Measurements from ENCODE around the gene SLC39A12.

SLC39A12 gene

DNA sequence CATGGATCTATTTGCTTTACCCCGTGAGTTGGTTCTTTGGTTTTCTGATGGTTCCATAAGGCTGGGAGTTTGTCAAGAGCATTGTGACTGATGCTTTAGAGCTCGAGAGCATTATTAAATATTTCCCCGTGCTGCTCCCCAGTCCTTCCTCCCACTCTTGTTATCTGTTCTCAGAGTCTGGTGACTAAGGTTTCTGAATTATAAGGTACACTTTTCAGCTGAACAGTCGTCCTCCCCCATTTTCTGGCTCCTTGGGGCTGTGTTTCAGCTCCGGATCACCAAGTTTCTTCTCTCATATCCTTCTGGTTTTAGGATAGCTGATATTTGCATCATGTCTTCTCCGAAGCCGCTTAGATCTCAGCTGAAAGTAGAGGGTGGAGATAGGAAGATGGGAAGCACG lies 130.7 kb downstream of the SLC39A12 start:
- TF ChIP-seq, protein P1, sequence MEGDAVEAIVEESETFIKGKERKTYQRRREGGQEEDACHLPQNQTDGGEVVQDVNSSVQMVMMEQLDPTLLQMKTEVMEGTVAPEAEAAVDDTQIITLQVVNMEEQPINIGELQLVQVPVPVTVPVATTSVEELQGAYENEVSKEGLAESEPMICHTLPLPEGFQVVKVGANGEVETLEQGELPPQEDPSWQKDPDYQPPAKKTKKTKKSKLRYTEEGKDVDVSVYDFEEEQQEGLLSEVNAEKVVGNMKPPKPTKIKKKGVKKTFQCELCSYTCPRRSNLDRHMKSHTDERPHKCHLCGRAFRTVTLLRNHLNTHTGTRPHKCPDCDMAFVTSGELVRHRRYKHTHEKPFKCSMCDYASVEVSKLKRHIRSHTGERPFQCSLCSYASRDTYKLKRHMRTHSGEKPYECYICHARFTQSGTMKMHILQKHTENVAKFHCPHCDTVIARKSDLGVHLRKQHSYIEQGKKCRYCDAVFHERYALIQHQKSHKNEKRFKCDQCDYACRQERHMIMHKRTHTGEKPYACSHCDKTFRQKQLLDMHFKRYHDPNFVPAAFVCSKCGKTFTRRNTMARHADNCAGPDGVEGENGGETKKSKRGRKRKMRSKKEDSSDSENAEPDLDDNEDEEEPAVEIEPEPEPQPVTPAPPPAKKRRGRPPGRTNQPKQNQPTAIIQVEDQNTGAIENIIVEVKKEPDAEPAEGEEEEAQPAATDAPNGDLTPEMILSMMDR (IDR thresholded peaks at IDR 0.05; ENCODE audit: insufficient read depth, low read length, poor library complexity, severe bottlenecking) = no peak
- Histone ChIP-seq H3K4me3 (replicated peaks; ENCODE audit: low read depth, low read length) (no peak overlapping the region), H3K36me3 (ENCODE audit: control insufficient read depth, insufficient read depth, low read length) (no peaks in the 10 kb centered on the region), H3K27me3 (replicated peaks; ENCODE audit: control insufficient read depth, insufficient read depth, low read length) (no peaks in the 10 kb centered on the region)
- DNase-seq (ENCODE audit: extremely low read depth, insufficient read length) = no peak

DNA sequence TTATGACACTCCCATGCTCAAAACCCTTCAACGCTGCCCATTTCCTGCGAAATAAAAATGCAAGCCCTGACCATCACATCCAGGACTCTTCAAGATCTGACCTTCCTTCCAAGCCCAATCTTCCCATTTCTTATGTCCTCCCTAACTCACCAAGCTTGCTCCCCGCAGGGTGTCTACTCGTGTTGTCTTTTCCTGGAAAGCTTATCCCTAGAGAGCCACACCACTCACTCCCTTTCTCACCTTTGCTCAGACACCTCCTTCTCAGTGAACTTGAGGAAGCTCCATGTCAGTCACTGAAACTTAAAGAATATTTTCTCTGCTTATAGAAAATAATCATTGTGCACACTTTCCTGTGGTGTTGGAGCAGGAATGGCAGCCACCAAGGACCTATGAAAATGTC lies 134.1 kb downstream of the SLC39A12 start:
- DNase-seq (ENCODE audit: extremely low read depth, insufficient read length) = no peak
- Histone ChIP-seq H3K4me3 (replicated peaks; ENCODE audit: low read depth, low read length) (no peak overlapping the region), H3K36me3 (ENCODE audit: control insufficient read depth, insufficient read depth, low read length) (no peaks in the 10 kb centered on the region), H3K27me3 (replicated peaks; ENCODE audit: control insufficient read depth, insufficient read depth, low read length) (no peaks in the 10 kb centered on the region; the same call in 1 of the 2 replicates)
- TF ChIP-seq, protein P1 (IDR thresholded peaks at IDR 0.05; ENCODE audit: insufficient read depth, low read length, poor library complexity, severe bottlenecking) = no peak

DNA sequence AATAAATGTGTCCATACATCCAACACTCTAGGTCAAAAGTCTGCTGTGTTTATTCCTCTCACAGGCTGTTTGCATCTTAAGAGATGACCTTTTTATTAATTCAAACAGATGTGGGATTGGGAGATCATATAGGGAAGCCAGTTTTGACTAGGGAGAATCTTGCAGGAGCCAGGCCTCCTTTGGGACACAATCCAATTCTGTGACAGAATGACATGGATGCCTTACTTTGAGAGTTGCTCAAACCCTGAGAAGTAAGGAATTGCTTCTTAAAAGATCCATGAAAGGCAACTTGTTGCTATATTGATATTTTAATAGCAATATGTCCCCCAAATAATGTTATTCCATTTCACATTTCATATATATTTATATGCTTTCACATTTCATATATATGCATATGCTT lies 135.0 kb downstream of the SLC39A12 start:
- Histone ChIP-seq H3K27me3 (replicated peaks; ENCODE audit: control insufficient read depth, insufficient read depth, low read length) (no peaks in the 10 kb centered on the region; the same call in 1 of the 2 replicates), H3K4me3 (replicated peaks; ENCODE audit: low read depth, low read length) (no peak overlapping the region), H3K36me3 (ENCODE audit: control insufficient read depth, insufficient read depth, low read length) (no peaks in the 10 kb centered on the region)
- no peak for DNase-seq (ENCODE audit: extremely low read depth, insufficient read length)
- TF ChIP-seq, protein P1 (IDR thresholded peaks at IDR 0.05; ENCODE audit: insufficient read depth, low read length, poor library complexity, severe bottlenecking) = no peak

DNA sequence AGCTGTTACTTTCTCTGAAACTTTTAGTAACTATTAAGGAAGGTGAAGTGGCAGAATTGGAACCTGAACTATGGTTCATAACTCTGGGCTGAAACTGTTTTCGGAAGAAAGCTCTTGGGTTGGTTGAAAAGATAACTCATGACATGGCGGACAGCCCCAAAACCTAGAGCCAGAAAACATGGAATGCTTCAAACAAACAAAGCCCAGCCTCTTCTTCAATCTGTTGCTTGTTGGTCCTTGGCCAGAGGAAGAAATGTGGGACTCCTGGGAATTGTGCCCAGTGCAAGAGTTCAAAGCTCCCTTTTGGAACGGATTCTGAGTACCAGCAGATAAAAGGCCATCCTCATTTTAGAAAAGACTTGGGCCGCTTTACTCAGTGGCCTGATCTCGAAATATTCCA lies 135.6 kb downstream of the SLC39A12 start:
- Histone ChIP-seq H3K36me3 (ENCODE audit: control insufficient read depth, insufficient read depth, low read length) (no peaks in the 10 kb centered on the region), H3K4me3 (replicated peaks; ENCODE audit: low read depth, low read length) (no peak overlapping the region), H3K27me3 (replicated peaks; ENCODE audit: control insufficient read depth, insufficient read depth, low read length) (no peaks in the 10 kb centered on the region; the same call in 1 of the 2 replicates)
- DNase-seq (ENCODE audit: extremely low read depth, insufficient read length) = no peak
- TF ChIP-seq, protein P1 (IDR thresholded peaks at IDR 0.05; ENCODE audit: insufficient read depth, low read length, poor library complexity, severe bottlenecking) = no peak
